ENCODE measurements around the gene CCDC136.

The CCDC136 gene

DNA sequence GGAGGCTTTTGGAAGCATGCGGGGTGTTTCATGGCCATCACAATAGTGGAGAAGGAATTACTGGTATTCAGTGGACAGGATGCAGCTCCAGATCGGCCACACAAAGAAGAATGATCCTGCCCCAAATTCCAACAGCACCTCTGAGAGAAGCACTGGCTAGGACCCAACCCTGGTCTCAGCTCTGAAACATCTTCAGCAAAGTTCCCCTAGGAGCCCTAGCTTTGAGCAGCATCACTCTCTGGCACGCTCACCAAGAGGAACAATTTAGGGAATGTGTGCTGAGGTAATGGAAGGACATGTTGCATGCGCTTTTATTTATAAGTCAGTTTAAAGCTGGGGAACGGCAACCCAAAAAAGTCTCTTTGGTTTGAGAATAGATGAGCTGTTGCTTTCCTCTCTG lies 10.6 kb upstream of the CCDC136 start:
- ChIA-PET CTCF (interaction anchor here (0.8 to 1.9 kb wide), 2 partner anchors 54 to 100 kb away, joined by 3 to 4 read pairs; no protein-coding TSS in a partner anchor), POLR2A (interaction anchor here (0.9 kb wide), 1 partner anchor 25 kb away, joined by 3 read pairs; no protein-coding TSS in a partner anchor)
- TF ChIP-seq, protein P1, sequence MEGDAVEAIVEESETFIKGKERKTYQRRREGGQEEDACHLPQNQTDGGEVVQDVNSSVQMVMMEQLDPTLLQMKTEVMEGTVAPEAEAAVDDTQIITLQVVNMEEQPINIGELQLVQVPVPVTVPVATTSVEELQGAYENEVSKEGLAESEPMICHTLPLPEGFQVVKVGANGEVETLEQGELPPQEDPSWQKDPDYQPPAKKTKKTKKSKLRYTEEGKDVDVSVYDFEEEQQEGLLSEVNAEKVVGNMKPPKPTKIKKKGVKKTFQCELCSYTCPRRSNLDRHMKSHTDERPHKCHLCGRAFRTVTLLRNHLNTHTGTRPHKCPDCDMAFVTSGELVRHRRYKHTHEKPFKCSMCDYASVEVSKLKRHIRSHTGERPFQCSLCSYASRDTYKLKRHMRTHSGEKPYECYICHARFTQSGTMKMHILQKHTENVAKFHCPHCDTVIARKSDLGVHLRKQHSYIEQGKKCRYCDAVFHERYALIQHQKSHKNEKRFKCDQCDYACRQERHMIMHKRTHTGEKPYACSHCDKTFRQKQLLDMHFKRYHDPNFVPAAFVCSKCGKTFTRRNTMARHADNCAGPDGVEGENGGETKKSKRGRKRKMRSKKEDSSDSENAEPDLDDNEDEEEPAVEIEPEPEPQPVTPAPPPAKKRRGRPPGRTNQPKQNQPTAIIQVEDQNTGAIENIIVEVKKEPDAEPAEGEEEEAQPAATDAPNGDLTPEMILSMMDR (IDR thresholded peaks at IDR 0.05; ENCODE audit: insufficient read depth, low read length, missing control alignments) = no peak
- DNase-seq (ENCODE audit: low read depth, low spot score) = peak; percentile 55
- H3K4me3 ChIP-seq (ENCODE audit: low read depth, low read length) = no peak overlapping the region

DNA sequence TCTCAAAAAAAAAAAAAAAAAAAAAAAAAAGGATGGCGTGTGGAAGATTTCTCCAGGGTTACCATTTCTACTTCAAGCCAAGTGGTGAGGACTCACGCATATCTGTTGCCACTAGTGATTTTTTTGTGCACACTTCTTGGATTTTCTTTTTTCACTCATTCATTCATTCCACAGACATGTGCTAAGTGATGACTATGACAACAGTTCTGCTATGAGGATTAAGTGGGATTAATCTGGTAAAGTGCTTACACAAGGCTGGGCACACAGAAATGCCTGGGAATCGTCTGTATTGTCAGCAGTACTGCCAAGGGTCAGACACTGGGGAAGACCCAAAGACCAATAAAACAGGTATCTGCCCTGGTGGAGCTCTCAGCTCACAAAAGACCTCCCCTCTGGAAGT lies 9.9 kb upstream of the CCDC136 start:
- CTCF ChIA-PET = interaction anchor here (1.2 kb wide), 1 partner anchor 101 kb away, joined by 4 read pairs; no protein-coding TSS in a partner anchor
- no peak for DNase-seq (ENCODE audit: low read depth, low spot score)
- TF ChIP-seq, protein P1 (IDR thresholded peaks at IDR 0.05; ENCODE audit: insufficient read depth, low read length, missing control alignments) = no peak
- POLR2A ChIA-PET = interaction anchor here (0.7 to 2.3 kb wide), 2 partner anchors 42 to 49 kb away, joined by 3 to 11 read pairs; partner anchors contain the start of gene CALU
- H3K4me3 ChIP-seq (ENCODE audit: low read depth, low read length) = no peak overlapping the region

DNA sequence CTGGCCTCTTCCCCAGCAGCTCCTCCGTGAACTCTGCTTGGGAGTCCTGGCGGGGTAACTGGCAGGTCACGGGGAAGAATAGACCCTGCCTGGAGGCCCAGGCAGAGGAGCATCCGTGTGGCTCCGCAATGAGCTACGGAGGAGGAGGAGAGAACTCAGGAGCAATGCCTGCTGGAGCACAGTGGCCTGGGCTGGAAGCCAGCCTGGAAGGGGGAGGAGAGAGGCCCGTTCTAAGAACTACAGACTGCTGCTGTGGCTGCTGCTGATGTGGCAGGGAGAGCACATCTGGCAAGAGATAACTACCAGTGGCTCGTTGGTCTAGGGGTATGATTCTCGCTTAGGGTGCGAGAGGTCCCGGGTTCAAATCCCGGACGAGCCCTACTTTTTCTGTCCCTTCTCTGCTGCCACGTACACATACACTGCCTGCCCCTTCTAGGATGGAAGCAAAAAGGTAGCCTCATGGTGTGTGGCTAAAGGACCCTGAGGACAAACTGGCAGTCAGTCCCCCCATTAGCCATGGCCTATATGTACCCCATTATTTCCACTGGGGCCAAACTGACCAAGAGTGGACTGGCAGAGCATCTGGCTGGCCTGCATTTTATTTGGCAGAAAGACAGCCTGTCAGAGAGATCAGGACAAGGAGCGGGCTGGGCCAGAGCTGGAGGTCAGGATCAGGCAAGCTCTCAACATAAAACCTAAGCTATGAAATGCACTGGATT lies 8.5 kb upstream of the CCDC136 start:
- peak; percentile 45 for DNase-seq (ENCODE audit: low read depth, low spot score)

DNA sequence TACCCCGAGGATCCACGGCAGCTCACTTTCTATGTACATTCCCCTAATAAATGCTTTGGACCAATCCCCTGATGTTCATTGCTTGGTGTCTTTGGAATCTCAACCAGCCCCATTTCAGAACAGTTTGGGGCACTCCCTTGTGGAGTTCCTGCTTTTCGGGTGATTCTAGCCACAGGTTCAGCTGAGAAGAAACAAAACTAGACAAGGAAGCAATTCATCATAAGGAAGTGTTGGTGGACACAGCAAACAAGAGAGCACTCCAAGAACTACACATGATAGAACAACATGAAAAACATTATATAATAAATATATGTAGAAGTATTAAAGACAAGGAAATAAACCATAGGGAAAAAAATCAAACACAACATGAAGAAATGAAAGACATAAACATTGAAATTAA lies 6.0 kb upstream of the CCDC136 start:
- TF ChIP-seq, protein P1 (IDR thresholded peaks at IDR 0.05; ENCODE audit: insufficient read depth, low read length, missing control alignments) = no peak
- CTCF ChIA-PET = no interaction called here
- POLR2A ChIA-PET = no interaction called here
- H3K4me3 ChIP-seq (ENCODE audit: low read depth, low read length) = no peak overlapping the region
- no peak for DNase-seq (ENCODE audit: low read depth, low spot score)

More for the DNA sequence above, 8.5 kb upstream of the CCDC136 start:
- ChIA-PET CTCF (interaction anchor here (0.7 to 1.2 kb wide), 3 partner anchors 28 to 100 kb away, joined by 3 to 4 read pairs (median 3); partner anchors contain the start of gene ATP6V1F), POLR2A (interaction anchor here (0.6 to 2.3 kb wide), 2 partner anchors 42 to 48 kb away, joined by 3 to 11 read pairs; no protein-coding TSS in a partner anchor)
- peak overlapping the region; percentile 29 for H3K4me3 ChIP-seq (ENCODE audit: low read depth, low read length)
- TF ChIP-seq, protein P1 (IDR thresholded peaks at IDR 0.05; ENCODE audit: insufficient read depth, low read length, missing control alignments) = no peak

DNA sequence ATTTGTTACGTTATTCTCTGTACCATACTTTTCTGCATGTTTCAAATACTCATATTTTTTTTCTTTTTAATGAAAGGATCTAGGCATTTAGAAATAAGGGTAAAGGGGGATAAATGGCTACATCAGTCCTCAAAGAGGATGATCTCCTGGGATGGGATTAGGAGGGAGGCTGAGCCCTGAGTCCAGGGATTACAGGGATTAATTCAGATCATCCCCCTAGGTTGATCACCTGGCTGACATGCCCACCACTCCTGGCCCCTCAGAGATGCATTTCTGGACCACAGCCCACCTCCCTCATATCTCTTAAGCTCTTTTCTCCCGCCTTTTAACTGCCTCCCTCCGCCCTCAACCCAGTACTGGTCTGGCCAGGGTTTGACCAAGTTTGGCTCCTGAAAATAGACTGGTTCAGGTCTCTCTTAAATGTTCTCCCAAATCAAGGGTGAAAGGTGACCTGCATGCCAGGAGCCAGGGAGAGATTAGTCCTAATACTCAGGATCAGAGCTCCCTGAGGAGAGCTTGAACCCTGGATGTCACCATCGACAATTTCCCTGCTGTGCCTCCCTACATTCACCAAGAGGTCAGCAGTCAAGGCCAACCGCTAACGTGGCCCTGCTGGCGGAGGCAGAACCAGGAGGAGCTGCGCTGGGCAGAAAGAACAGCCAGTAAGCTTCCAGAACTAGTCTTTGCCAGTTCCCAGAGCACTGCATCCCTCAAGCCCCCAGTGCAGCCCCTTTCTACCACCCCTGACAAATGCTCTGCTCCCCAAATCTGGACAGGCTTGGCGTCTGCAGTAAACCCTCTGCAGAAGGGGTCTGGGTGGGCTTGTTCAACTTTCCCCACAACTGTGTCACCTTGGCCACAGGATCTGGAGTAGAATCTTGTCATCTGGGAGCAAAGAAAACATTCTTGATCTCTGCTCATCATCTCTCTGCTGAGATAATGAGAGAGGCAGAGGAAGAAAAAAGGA lies 3.0 kb upstream of the CCDC136 start:
- ChIA-PET POLR2A (no interaction called here), CTCF (interaction anchor here (1.3 kb wide), 1 partner anchor 12 kb away, joined by 3 read pairs; no protein-coding TSS in a partner anchor)

More for the DNA sequence above, 3.0 kb upstream of the CCDC136 start:
- DNase-seq (ENCODE audit: low read depth, low spot score) = no peak
- TF ChIP-seq, protein P1 (IDR thresholded peaks at IDR 0.05; ENCODE audit: insufficient read depth, low read length, missing control alignments) = no peak
- H3K4me3 ChIP-seq (ENCODE audit: low read depth, low read length) = no peak overlapping the region
